ENCODE measurements around the gene CALML4.
"Not testable (repeated sequence)": the region's sequence is repeated elsewhere in the genome, so short reads cannot be mapped to it uniquely, and the experiment has no call there.

CALML4 gene

GRCh38 chr15:68207176-68207935 lies 2.2 kb upstream of the CALML4 start:
- DNase-seq = no peak

- no peak for DNase-seq
These were observed 1.6 kb upstream of the CALML4 start for GRCh38 chr15:68206711-68207151.

- DNase-seq = no peak
These were observed 915 bp upstream of the CALML4 start for GRCh38 chr15:68205954-68206539.

- DNase-seq = no peak
These were observed 419 bp upstream of the CALML4 start for GRCh38 chr15:68205558-68205944.

GRCh38 chr15:68204361-68204760 lies 771 bp downstream of the CALML4 start:
- DNase-seq = no peak

- DNase-seq = no peak
These were observed 1.2 kb downstream of the CALML4 start for GRCh38 chr15:68203956-68204355.

- DNase-seq = no peak
These were observed 1.6 kb downstream of the CALML4 start for GRCh38 chr15:68203486-68203885.

GRCh38 chr15:68202994-68203393 lies 2.1 kb downstream of the CALML4 start:
- not testable (repeated sequence) for DNase-seq

GRCh38 chr15:68201879-68202261 lies 3.3 kb downstream of the CALML4 start:
- no peak for DNase-seq

GRCh38 chr15:68201153-68201878 lies 3.8 kb downstream of the CALML4 start:
- no peak for DNase-seq

GRCh38 chr15:68200016-68200861 lies 4.9 kb downstream of the CALML4 start:
- no peak for DNase-seq

GRCh38 chr15:68199340-68199739 lies 5.8 kb downstream of the CALML4 start:
- no peak for DNase-seq

GRCh38 chr15:68197661-68198437 lies 7.3 kb downstream of the CALML4 start:
- no peak for DNase-seq

GRCh38 chr15:68197170-68197492 lies 8.0 kb downstream of the CALML4 start:
- DNase-seq = no peak

GRCh38 chr15:68196445-68197169 lies 8.5 kb downstream of the CALML4 start:
- DNase-seq = no peak

- no peak for DNase-seq
These were observed 9.6 kb downstream of the CALML4 start for GRCh38 chr15:68195336-68196112.

GRCh38 chr15:68192804-68193486 lies 12.2 kb downstream of the CALML4 start:
- DNase-seq = no peak

- DNase-seq = no peak
These were observed 13.0 kb downstream of the CALML4 start for GRCh38 chr15:68192117-68192516.

GRCh38 chr15:68191555-68191954 lies 13.6 kb downstream of the CALML4 start:
- no peak for DNase-seq

GRCh38 chr15:68190048-68190447 lies 15.1 kb downstream of the CALML4 start:
- no peak for DNase-seq
